Effector memory CD8-positive, alpha-beta T cell (primary cell): Measurements from ENCODE around the gene CTNND2.

Experiments
- ATAC-seq: fragments of 150-1000 bp; cut with Tn5 transposase; replicated peaks from 2 replicates; pipeline ENCODE4 v1.10.0; 2021; ENCODE audit warnings: mild to moderate bottlenecking, moderate library complexity
- DNase-seq, 3 experiments: peaks; one replicate each; pipeline ENCODE4 v3.0.0; 2021
- H3K27ac Mint-ChIP-seq, 2 donors: one replicate each; pipeline ENCODE4 v1.8.0; 2022; ENCODE audit warnings: mild to moderate bottlenecking in 2 of 2, mixed read lengths in 2 of 2, moderate library complexity in 2 of 2
- H3K27me3 Mint-ChIP-seq, 2 donors: one replicate each; pipeline ENCODE4 v1.8.0; 2022; ENCODE audit warnings: mixed read lengths in 2 of 2
- H3K36me3 Mint-ChIP-seq: one replicate; pipeline ENCODE4 v1.8.0; 2022; ENCODE audit warnings: mild to moderate bottlenecking, moderate library complexity, mixed read lengths; ENCODE audit not compliant: insufficient read depth
- H3K4me1 Mint-ChIP-seq, 2 donors: one replicate each; pipeline ENCODE4 v1.8.0; 2022; ENCODE audit warnings: low read depth in 2 of 2, mixed read lengths in 2 of 2
- H3K4me3 Mint-ChIP-seq, 2 donors: one replicate each; pipeline ENCODE4 v1.8.0; 2022; ENCODE audit warnings: mild to moderate bottlenecking in 2 of 2, mixed read lengths in 2 of 2, moderate library complexity in 2 of 2
- H3K9me3 Mint-ChIP-seq, 2 donors: one replicate each; pipeline ENCODE4 v1.8.0; 2022; ENCODE audit warnings: mixed read lengths in 2 of 2

CTNND2 gene

GRCh38 chr5:11719888-11720481 is 184.3 kb downstream of the CTNND2 start:
- H3K27ac Mint-ChIP-seq = no peak overlapping the region
- H3K4me3 Mint-ChIP-seq = no peak overlapping the region
- H3K4me1 Mint-ChIP-seq = no peaks in the 10 kb centered on the region
- ATAC-seq = no peak
- H3K27me3 Mint-ChIP-seq = no peaks in the 10 kb centered on the region
- peaks cover 3% of the 10 kb centered on the region for H3K36me3 Mint-ChIP-seq
- H3K9me3 Mint-ChIP-seq = no peaks in the 10 kb centered on the region
- no peak for DNase-seq

- H3K4me3 Mint-ChIP-seq = no peak overlapping the region
- no peak overlapping the region for H3K27ac Mint-ChIP-seq
Measured at GRCh38 chr5:11715461-11716196, 188.6 kb downstream of the CTNND2 start.

GRCh38 chr5:11711932-11712331 is 192.3 kb downstream of the CTNND2 start:
- H3K27ac Mint-ChIP-seq = no peak overlapping the region
- H3K36me3 Mint-ChIP-seq = no peaks in the 10 kb centered on the region
- DNase-seq = no peak
- H3K27me3 Mint-ChIP-seq = no peaks in the 10 kb centered on the region
- peaks cover 0 to 1% of the 10 kb centered on the region in 2 donors for H3K9me3 Mint-ChIP-seq
- no peaks in the 10 kb centered on the region for H3K4me1 Mint-ChIP-seq
- H3K4me3 Mint-ChIP-seq = no peak overlapping the region
- no peak for ATAC-seq

More at GRCh38 chr5:11715461-11716196, 188.6 kb downstream of the CTNND2 start:
- DNase-seq = no peak
- H3K36me3 Mint-ChIP-seq = peaks cover 3% of the 10 kb centered on the region
- H3K4me1 Mint-ChIP-seq = no peaks in the 10 kb centered on the region
- H3K27me3 Mint-ChIP-seq = no peaks in the 10 kb centered on the region
- no peak for ATAC-seq
- H3K9me3 Mint-ChIP-seq = peaks cover 0 to 1% of the 10 kb centered on the region in 2 donors

DNA sequence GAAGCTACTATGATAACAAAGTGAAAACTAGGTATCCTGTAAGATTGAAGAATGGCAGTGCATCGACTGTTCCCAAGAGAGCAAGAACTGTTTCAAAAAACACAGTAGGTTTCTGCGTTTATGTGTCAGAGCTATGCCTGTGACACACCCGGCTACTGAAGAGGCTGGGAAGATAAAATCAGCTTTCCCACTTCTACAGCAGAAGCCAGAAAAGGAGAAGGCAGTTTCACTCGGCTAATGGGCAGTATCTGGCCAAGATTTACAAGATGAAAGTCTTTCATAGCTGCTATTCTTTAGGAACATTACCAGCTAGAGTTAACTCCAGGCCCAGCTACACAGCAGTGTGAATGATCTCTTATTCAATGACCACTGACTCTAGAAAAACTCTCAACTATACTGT is 195.2 kb downstream of the CTNND2 start:
- ATAC-seq = no peak
- Mint-ChIP-seq H3K27ac (no peak overlapping the region), H3K4me1 (no peaks in the 10 kb centered on the region)

GRCh38 chr5:11704916-11705315 is 199.3 kb downstream of the CTNND2 start:
- Mint-ChIP-seq H3K4me3 (no peak overlapping the region), H3K36me3 (no peaks in the 10 kb centered on the region), H3K27me3 (no peaks in the 10 kb centered on the region), H3K9me3 (peaks cover 3 to 7% of the 10 kb centered on the region in 2 donors), H3K27ac (no peak overlapping the region), H3K4me1 (no peaks in the 10 kb centered on the region)
- DNase-seq (no peak), ATAC-seq (no peak)

More for the DNA sequence above, 195.2 kb downstream of the CTNND2 start:
- Mint-ChIP-seq H3K36me3 (no peaks in the 10 kb centered on the region), H3K27me3 (no peaks in the 10 kb centered on the region), H3K4me3 (no peak overlapping the region), H3K9me3 (peaks cover 0 to 1% of the 10 kb centered on the region in 2 donors)
- no peak for DNase-seq

- no peaks in the 10 kb centered on the region for H3K4me1 Mint-ChIP-seq
- H3K4me3 Mint-ChIP-seq = no peak overlapping the region
- H3K27me3 Mint-ChIP-seq = no peaks in the 10 kb centered on the region
- DNase-seq (no peak), ATAC-seq (no peak)
- no peaks in the 10 kb centered on the region for H3K36me3 Mint-ChIP-seq
- no peak overlapping the region for H3K27ac Mint-ChIP-seq
- peaks cover 6 to 7% of the 10 kb centered on the region in 2 donors for H3K9me3 Mint-ChIP-seq
Measured at GRCh38 chr5:11700391-11700790, 203.9 kb downstream of the CTNND2 start.

- ATAC-seq = no peak
- Mint-ChIP-seq H3K36me3 (no peaks in the 10 kb centered on the region), H3K27ac (no peak overlapping the region), H3K4me1 (no peaks in the 10 kb centered on the region), H3K4me3 (no peak overlapping the region), H3K27me3 (no peaks in the 10 kb centered on the region), H3K9me3 (peaks cover 0 to 11% of the 10 kb centered on the region in 2 donors)
- DNase-seq = no peak
Measured at GRCh38 chr5:11692636-11693035, 211.6 kb downstream of the CTNND2 start.

DNA sequence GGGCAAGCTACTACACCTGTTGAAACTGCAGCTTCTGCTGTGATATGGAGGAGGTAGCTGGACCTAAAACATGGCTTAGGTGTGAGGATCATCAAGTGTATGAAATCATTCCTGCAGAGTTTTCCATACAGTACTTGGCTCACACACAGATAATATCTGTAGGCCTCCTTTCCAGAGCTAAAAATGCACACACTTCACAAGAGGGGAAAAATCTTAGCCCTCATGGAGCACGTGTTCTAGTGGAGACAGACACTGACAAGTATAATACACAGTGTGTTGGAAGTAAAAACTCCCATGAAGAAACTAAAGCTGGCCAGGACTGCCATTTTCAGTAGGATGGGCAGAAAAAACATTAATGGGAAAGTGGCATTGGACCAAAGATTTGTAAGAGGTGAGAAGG is 216.7 kb downstream of the CTNND2 start:
- H3K27me3 Mint-ChIP-seq = no peaks in the 10 kb centered on the region
- no peak overlapping the region for H3K4me3 Mint-ChIP-seq
- no peak overlapping the region for H3K27ac Mint-ChIP-seq
- no peak for ATAC-seq
- peaks cover 0 to 14% of the 10 kb centered on the region in 2 donors for H3K9me3 Mint-ChIP-seq
- H3K4me1 Mint-ChIP-seq = no peaks in the 10 kb centered on the region
- no peak for DNase-seq
- H3K36me3 Mint-ChIP-seq = no peaks in the 10 kb centered on the region

DNA sequence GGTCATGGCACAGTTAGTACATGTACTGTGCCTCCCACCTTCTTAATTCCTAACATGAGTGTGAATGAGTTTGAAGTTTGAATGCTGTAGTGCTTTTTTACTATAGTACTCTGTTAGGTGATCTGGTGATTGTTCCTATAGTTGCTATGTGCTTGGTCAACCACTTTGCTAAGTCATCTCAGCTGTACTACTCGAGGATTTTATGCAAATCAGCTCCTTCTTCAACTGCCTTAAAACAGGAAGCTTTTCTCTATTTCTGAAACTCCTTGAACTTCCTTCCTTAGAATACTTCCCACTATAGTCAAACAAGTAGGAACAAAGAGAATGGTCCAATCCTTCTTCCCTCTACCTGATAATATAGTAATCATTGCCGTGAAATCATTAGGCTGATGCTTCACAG is 219.6 kb downstream of the CTNND2 start:
- H3K4me1 Mint-ChIP-seq = no peaks in the 10 kb centered on the region
- ATAC-seq (no peak), DNase-seq (no peak)
- no peaks in the 10 kb centered on the region for H3K36me3 Mint-ChIP-seq
- no peak overlapping the region for H3K4me3 Mint-ChIP-seq
- H3K9me3 Mint-ChIP-seq = peaks cover 0 to 17% of the 10 kb centered on the region in 2 donors
- no peak overlapping the region for H3K27ac Mint-ChIP-seq
- H3K27me3 Mint-ChIP-seq = no peaks in the 10 kb centered on the region

DNA sequence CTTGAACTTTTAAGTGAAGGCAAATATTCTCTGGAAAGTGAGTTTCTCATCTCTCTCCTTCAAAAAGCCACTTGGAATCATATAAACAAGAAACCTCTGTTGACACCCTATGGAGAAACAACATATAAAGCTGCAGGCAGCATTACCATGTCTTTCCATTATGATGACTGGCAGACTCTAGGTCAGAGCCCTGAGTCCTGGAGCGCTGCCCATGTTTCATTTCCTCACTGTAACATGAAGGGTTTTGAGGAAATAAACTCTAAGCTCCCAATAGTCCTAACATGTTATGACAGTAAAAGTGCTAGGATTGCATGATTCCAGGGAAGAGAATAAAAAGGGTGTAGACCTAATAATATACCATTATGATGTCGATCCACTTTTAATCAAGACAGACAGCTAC is 220.6 kb downstream of the CTNND2 start:
- no peaks in the 10 kb centered on the region for H3K27me3 Mint-ChIP-seq
- no peak for DNase-seq
- no peaks in the 10 kb centered on the region for H3K36me3 Mint-ChIP-seq
- H3K4me3 Mint-ChIP-seq = no peak overlapping the region
- peaks cover 0 to 17% of the 10 kb centered on the region in 2 donors for H3K9me3 Mint-ChIP-seq
- no peak for ATAC-seq
- H3K4me1 Mint-ChIP-seq = no peaks in the 10 kb centered on the region
- H3K27ac Mint-ChIP-seq = no peak overlapping the region

DNA sequence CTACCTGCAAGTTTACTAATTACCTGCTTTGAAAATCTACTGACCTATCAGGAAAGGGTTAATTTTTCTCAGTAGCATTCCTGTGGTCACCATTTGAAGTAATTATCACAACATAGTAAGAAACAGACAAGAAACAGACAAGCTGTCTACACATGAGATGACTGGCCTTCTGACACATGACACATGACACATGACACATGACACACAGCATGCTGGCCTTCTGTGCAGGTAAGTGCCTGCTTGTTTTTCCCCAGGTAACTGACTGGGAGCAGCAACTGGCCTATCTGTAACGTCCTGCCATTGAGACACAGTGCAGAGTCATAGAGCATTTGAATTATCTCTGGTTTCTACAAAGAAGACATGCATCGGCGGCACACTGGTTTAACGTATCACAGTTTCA is 222.4 kb downstream of the CTNND2 start:
- Mint-ChIP-seq H3K4me3 (no peak overlapping the region), H3K27ac (no peak overlapping the region), H3K27me3 (no peaks in the 10 kb centered on the region), H3K9me3 (peaks cover 0 to 12% of the 10 kb centered on the region in 2 donors), H3K36me3 (no peaks in the 10 kb centered on the region), H3K4me1 (no peaks in the 10 kb centered on the region)
- ATAC-seq (no peak), DNase-seq (no peak)

- ATAC-seq (no peak), DNase-seq (no peak)
- H3K9me3 Mint-ChIP-seq = peaks cover 6 to 9% of the 10 kb centered on the region in 2 donors
- H3K4me3 Mint-ChIP-seq = no peak overlapping the region
- no peaks in the 10 kb centered on the region for H3K36me3 Mint-ChIP-seq
- H3K4me1 Mint-ChIP-seq = no peaks in the 10 kb centered on the region
- H3K27me3 Mint-ChIP-seq = no peaks in the 10 kb centered on the region
- H3K27ac Mint-ChIP-seq = no peak overlapping the region
Measured at GRCh38 chr5:11679676-11680075, 224.6 kb downstream of the CTNND2 start.

DNA sequence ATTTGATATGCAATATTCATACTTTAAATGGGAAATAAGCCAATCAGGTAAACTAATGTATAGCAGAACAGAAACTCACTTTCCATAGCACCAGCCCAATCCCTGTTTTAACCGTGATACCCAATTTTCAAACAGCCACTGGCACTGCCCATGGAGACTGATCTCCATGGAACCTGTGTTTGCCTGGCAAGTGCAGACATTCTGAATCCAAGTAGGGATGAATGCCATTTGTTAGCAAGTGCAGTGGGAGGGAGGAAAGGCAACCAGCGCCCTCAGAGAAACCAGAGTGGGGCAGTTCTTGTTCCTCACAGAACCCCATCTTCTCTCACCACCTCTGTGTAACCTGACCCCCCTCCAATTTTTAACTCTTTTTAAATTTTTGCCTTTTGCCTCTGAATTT is 229.1 kb downstream of the CTNND2 start:
- no peaks in the 10 kb centered on the region for H3K36me3 Mint-ChIP-seq
- DNase-seq (no peak), ATAC-seq (no peak)
- H3K27ac Mint-ChIP-seq = no peak overlapping the region
- no peaks in the 10 kb centered on the region for H3K27me3 Mint-ChIP-seq
- no peaks in the 10 kb centered on the region for H3K4me1 Mint-ChIP-seq
- H3K4me3 Mint-ChIP-seq = no peak overlapping the region
- peaks cover 6 to 9% of the 10 kb centered on the region in 2 donors for H3K9me3 Mint-ChIP-seq

DNA sequence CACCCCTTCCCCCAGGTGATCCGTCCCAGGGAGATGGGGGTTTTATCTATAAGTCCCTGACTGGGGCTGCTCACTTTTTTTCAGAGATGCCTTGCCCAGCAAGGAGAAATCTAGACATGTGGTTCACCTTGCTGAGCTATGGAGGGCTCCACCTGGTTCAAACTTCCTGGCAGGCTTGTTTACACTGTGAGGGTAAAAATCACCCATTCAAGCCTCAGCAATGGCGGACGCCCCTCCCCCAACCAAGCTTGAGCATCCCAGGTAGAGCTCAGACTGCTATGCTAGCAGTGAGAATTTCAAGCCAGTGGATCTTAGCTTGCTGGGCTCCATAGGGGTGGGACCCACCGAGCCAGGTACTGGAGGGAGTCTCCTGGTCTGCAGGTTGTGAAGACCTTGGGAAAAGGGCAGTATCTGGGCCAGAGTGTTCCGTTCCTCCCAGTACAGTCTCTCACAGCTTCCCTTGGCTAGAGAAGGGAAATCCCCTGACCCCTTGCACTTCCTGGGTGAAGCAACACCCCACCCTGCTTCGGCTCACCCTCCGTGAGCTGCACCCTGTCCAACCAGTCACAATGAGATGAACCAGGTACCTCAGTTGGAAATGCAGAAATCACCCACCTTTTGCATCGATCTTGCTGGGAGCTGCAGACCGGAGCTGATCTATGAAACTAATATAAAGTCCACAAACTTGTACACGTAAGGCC is 231.7 kb downstream of the CTNND2 start:
- Mint-ChIP-seq H3K36me3 (no peaks in the 10 kb centered on the region), H3K4me3 (no peak overlapping the region), H3K4me1 (no peaks in the 10 kb centered on the region), H3K27ac (no peak overlapping the region), H3K9me3 (peaks cover 10 to 13% of the 10 kb centered on the region in 2 donors), H3K27me3 (no peaks in the 10 kb centered on the region)
- no peak for DNase-seq
- ATAC-seq = no peak
